ENCODE results near the gene CXCR4.

Gene CXCR4

DNA sequence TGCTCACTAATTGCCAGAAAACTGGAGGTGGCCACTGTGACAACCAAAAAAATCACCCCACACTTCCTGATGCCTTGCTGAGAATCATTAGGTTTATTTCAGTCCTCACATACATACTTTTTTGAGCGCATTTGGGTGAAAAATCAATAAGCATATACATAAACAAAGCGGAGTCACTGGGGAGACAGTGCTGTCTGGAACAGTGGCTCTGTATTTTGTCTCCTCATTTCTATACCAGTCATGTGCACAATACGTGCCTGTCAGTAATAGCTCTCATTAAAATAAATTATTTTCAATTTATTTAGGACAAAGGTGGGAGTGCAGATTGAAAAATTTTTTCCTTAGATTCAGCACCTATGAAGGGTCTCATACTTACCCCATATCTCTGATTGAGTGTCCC lies 48.2 kb downstream of the CXCR4 start:
- no peak for DNase-seq

DNA sequence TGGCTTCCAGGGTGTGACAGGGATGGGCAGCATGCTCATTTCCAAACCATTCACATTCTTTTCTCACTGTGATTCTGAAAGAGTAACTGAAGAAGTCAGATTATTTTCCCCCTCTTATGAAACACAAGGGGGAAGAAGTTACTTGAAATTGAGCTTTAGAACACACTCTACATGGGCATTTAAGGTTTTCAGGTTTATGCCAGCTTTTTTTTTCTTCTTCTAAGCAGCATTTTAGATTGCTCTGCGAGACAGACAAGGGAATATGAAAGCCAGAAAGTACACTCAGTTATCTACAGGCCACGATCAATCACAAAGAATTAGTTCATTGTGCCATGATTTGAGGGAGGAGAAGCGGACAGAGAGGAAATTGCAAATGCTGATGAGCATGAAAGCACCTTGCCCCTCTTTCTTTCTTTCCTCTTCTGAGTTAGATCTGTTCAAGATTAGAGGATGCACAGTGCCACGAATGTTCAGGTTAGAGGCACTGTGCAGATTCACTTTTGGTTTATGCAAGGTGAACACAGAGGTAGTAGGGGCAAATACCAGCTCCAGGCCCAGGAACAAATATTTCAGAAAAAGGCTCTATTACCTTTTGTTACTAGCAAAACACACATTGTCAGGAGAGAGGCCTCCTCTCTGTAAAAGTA lies 49.2 kb downstream of the CXCR4 start:
- DNase-seq, result no peak

DNA sequence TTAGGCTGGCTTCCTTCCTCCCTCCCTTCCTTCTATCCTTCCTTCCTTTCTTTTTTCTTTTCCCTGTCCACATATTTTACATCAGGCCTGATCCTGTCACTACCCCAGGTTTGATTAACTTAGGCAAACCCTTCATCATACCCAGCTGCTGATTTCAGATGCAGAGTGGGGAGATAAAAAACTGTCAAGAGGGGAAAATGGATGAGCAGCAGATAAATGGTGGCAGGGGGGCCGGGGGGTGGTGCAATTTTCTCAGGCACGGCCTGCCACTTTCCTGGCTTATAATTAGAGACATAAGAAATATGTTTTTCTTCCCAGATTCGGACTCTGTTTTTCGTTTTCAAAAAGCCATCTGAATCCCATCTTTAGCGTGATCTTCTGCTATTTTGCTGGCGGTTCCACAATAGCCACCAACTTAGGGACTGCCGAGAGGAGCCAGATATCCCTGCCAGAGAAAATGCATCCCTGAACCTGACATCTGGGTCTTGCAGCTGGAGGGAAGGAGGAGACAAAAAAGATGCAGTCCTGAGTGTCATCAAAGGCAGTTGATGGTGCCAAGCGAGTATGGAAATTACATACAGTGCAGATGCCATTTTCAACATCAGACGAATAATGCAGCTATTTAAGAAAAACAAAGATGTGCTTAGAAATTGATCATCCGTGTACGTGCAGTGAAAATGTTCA lies 49.9 kb downstream of the CXCR4 start:
- DNase-seq, result no peak

DNA sequence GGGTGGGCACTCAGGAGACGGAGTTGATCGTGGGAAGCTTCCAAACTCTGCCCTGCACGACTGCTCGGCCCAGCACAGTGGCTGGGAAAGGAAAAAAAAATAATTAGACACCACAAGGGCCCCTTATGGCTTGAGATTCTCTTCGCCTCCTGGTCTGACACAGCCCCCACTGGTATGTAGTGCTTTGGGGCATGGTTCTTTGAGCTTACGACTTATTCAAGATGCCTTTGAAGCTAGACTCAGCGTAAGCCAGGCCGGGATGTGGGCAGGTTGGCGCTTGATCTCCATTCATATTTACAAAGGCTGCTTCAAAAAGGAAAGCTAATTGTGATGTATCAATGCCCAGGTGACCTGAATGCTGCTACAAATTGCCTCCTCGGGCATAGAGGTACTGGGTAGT lies 50.5 kb downstream of the CXCR4 start:
- no peak for DNase-seq

DNA sequence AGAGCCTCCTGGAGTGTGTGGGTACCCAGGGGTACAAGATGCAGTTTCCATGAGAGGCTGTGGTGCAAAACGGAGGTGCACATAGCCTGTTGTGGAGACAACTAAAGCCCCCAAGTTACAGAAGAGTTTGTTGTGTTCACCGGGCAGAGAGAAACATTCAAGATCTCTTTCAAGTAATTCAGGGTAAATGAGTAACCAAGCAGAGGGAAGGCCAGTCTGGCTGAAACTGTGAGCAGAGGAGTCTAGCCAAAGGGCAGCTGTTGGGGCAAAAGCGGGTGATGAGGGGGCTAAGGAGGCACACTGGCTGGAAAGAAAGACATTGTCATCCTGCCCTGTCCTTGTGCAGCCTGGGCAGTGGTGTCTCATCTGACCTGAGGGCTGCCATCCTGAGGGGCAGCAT lies 52.0 kb downstream of the CXCR4 start:
- DNase-seq, result no peak

DNA sequence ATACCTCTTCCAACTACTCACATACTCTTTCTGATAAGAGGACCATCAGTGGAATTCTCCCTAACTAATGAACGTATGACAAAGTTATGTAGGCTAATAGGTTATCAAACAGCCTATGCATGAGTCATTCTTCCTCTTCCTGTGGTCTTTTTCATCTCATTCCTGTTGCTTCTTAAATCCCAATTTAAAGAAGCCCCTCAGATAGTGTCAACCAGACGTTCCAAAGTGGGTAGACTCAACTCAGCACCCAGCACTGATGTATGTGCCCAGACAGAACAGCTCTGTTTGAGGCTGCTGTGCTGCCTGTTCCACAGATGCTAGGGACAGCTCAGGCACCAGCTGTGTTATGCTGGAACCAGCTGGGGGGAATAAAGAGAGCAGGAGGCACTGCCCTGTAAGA lies 52.6 kb downstream of the CXCR4 start:
- DNase-seq, result no peak
